HG02642 (cell line): Measurements from ENCODE around the gene CLCN7.

Experiments used
- ATAC-seq: cut with Tn5 transposase; IDR thresholded peaks from one replicate; pipeline ENCODE4 v1.9.1; 2021; ENCODE audit warnings: mild to moderate bottlenecking; ENCODE audit not compliant: unreplicated experiment, poor library complexity

CLCN7 gene

DNA sequence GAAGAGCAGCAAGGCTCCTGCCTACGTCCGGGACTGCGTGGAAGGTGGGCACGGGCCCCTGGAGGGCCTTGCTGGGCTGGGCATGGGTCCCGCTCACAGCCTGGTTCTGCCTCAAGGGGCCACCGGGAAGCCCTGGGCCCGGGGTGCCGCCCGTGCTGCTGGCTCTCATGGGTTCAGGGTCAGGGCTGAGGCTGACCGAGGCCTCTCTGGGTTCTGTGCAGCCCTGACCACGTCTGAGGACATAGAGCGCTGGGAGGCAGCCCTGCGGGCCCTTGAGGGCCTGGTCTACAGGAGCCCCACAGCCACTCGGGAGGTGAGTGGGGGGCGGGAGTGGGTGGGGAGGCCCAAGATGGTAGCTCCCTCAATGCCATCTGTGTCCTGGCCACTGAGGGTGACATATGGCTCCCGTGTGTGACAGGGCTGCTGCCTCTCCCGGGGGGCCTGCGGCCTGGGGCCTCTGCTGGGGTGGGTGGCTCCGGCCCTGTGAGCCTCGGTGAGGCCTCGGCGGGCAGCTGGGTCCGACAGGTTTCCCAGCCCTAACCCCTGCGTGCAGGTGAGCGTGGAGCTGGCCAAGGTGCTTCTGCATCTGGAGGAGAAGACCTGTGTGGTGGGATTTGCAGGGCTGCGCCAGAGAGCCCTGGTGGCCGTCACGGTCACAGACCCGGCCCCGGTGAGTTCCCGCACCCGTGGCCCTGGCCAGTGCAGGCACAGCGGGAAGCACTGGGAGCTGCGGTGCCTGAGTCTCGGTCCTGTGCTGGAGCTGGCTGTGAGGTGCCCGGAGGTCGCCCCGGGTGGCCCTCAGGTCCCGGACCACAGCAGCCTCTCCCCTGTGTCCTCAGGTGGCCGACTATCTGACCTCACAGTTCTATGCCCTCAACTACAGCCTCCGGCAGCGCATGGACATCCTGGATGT lies 27.5 kb upstream of the CLCN7 start:
- ATAC-seq: no peak

DNA sequence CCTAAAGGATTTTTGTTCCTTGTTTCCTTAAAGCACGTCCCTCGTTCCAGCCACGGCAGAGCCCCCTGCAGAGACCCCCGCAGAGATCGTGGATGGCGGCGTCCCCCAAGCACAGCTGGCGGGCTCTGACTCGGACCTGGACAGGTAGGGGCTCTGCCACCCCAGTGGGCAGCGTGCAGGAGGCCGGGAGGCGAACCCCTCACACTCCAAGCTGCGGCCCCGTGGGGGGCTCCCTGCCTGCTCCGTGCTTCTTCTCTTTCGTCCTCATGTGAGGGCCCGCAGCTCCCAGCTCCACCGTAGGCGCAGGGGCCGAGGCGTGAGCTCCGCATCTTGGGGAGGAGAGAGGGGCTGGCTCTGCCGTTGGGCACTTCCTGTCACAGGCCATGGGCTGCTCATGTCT lies 26.8 kb upstream of the CLCN7 start:
- ATAC-seq: no peak

DNA sequence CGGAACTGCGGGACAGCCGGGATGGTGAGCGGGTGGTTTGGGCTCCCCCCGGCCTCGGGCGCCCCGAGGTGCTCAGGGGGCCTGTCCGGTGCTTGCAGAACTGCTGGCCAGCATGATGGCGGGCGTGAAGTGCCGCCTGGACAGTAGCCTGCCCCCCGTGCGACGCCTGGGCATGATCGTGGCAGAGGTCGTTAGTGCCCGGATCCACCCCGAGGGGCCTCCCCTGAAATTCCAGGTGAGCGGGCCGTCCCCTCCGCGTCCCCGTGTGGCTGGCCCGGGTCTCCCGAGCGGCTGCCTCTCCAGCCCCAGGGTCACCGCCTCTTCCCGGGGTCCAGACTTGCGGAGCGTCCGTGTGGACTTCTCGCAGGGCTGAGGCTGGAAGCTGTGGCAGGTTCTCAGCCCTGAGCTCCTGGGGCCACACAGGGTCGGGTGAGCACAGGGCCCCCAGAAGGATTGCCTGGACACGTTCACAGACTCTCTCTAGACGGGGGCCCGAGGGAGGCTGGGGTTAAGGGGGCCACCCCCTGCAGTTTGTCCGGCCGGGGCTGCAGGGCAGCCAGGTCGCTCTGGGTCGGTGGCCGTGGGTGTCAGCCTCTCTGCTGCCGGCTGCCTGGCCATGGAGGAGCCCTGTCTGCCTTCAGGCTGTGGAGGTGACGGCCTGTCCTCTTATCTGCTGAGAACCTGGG lies 25.8 kb upstream of the CLCN7 start:
- ATAC-seq: no peak

DNA sequence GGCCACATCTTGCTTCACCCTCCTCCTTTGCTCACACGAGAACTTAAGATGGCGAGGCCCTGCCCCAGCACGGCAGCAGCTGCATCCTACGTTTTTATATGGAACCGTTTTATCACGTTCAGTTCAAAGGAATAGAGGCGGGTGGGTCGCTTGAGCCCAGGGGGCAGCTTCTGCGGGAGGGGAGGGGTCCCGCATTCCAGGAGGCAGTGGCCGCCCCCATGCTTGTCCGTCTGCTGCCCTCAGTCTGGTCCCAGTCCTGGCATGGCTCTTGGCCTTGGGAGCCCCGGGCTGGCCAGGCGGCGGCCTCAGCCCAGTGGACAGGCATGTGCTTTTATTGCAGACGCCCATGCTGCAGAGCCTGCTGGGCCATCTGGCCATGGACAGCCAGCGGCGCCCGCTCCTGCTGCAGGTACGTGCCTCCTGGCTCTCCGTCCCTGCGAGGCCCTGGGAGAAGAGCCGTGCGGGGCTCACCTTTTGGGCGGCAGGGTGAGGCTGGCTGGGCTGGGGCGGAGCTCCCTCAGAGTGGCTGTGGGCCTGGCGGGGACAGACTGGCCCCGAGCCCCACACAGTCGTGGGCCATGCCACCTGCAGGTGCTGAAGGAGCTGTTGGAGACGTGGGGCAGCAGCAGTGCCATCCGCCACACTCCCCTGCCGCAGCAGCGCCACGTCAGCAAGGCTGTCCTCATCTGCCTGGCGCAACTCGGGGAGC lies 25.1 kb upstream of the CLCN7 start:
- no peak for ATAC-seq

DNA sequence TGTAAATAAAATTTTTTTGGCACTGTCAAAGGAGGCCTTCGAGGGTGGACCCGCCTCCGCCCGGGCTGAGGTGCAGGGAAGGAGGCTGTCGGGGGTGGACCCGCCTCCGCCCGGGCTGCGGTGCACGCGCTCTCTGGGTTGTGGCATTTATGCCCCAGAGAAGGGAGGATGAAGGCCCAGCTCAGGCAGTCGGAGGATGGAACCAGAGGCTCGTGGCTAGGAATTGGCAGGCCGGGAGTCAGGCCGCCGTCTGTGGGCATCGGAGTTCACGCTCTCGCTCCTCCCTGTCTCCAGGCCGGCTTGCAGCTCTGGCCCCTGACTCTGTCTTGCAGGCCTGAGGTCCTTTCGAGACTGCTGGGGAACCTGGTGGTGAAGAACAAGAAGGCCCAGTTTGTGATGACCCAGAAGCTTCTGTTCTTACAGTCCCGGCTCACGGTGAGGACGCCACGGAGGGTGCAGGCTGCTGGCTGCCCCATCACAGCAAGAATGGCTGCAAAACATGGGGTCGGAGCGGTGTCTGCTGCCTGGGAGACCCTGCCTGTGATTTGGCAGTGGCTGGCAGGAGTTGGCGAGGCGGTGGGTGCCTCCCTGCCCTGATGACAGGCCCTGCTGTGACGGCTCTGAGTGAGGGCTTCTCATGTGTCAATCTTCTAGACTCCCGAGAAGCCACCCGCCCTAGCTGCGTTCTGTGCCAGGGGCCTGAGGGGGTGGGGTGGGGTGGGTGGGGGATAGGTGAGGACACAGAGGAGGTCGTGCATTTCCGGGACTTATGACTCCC lies 24.3 kb upstream of the CLCN7 start:
- ATAC-seq: no peak

DNA sequence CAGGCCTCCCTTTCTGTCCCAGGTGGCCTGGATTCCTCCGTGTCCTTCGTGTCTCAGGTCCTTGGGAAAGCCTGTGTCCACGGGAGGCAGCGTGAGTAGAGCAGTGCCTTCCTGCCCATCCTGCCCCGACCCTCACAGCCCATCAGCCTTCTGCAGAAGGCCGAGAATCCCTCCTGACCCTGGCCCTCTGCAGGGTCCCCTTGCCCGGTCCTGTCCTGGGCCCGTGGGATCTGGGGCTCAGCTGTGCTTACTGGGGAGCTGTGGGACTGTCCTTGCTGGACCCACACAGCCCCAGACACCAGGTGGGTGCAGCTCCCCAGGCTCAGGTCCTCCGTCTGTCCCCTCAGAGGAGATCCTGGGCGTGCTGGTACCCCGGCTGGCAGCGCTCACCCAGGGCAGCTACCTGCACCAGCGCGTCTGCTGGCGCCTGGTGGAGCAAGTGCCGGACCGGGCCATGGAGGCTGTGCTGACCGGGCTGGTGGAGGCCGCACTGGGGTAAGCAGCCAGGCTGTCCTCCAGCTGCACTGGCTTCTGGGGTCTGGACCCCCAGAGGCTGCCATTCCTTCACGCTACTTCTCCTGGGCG lies 22.3 kb upstream of the CLCN7 start:
- ATAC-seq: no peak

DNA sequence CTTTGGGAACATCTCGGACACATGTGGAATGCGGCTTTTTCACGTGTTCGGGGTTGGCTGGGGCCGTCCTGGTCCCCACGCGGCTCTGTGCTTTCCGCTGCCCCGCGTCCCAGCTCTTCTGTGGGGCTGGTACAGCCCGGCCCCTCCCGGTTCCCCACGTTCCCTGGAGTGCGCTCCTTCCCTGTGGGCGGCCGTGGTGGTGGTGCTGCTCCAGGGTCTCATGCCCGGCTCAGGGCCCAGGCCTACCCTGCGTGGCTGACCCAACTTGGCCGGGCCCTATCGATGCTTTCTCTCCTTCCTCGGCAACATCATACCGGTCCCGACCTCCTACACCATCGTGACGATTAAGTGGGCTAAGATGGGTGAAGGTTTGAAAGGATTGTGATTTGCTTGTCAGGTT lies 21.6 kb upstream of the CLCN7 start:
- no peak for ATAC-seq

DNA sequence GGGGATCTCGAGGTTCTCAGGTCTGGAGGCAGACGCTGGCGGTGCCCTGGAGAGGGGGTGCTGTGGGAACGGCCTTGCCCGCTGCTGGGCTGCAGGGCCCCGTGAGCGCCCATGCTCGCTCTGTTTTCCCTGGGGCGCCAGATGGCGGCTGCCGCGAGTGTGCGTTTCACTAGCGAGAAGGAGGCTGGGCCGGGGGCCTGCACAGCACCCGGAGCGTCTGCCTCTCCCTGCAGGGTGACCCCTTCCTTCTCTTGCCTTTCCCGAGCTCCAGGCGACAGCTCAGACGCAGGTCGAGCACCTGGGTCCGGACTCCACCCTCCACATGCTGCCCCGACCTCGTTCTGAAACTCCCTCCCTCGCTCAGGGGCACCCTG lies 21.0 kb upstream of the CLCN7 start:
- ATAC-seq: no peak

DNA sequence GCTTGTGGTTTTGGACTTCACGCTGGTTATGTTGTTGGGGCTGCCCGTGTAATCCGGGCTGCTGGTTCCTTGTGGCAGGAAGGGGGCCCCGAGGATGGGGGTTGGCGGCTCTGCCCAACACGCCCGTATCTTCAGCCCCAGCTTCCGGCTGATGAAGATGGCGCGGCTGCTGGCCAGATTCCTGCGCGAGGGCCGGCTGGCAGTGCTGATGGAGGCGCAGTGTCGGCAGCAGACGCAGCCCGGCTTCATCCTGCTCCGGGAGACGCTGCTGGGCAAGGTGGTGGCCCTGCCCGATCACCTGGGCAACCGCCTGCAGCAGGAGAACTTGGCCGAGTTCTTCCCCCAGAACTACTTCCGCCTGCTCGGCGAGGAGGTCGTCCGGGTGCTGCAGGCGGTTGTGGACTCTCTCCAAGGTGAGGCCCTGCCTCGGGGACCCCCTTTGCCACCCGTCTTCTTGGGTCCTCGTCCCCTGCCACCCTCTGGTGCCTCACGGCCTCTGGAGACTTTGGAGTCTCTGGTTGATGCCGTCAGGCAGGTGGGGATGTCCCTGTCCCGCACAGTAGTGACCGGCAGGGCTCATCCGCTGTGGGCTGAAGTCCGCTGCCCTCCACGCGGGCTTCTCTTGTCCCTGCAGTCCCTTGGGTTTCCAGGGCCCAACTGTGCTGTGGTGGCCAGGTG lies 20.5 kb upstream of the CLCN7 start:
- ATAC-seq: no peak

DNA sequence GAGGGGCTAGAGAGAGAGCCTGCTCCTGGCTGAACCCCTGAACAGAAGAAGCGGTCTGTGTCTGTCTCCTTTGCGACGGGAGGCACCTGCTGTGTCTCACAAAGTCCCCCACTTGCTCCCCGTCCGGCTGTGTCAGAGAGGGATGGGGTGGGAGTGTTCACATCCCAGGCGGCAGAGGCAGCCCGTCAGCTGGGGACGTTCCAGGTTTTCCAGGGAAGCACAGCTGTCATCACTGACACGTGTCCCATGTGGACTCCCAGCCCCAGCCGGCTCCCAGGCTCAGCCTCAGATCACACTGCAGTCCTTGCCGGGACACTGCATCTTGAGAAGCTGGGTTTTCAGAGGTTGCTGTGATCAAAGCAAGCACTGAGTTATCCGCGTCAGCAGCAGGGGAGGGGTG lies 19.9 kb upstream of the CLCN7 start:
- ATAC-seq: no peak

DNA sequence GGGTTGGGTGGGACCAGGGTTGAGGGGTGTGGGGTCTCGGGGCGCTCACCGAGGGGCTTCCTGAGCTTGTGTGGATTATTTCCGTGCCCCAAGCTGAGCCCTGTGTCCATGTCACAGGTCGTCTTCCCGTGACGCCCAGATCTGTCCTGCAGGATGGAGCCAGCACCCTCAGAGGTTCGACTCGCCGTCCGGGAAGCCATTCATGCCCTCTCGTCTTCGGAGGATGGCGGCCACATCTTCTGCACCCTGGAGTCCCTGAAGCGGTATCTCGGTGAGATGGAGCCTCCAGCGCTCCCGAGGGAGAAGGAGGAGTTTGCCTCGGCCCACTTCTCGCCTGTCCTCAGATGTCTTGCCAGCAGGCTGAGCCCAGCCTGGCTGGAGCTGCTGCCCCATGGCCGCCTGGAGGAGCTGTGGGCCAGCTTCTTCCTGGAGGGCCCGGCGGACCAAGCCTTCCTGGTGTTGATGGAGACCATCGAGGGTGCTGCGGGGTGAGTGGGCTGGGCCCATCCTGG lies 19.4 kb upstream of the CLCN7 start:
- no peak for ATAC-seq

DNA sequence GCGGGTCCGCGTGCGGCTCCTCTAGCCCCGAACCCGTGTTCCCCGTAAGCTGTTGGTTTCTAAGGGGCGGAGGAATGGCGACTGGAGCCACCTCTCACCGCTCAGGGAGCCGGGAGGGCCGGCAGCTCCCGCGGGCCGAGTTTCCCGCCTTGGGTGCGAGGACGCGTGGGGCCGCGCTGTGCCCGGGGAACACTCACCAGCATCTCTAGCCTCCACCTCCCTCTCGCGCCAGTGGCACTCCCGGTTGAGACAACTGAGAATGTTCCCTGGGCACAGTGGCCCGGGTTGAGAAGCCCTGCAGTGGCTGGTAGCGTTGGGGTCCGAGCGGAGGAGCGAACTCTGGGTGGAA lies 18.9 kb upstream of the CLCN7 start:
- ATAC-seq: no peak

DNA sequence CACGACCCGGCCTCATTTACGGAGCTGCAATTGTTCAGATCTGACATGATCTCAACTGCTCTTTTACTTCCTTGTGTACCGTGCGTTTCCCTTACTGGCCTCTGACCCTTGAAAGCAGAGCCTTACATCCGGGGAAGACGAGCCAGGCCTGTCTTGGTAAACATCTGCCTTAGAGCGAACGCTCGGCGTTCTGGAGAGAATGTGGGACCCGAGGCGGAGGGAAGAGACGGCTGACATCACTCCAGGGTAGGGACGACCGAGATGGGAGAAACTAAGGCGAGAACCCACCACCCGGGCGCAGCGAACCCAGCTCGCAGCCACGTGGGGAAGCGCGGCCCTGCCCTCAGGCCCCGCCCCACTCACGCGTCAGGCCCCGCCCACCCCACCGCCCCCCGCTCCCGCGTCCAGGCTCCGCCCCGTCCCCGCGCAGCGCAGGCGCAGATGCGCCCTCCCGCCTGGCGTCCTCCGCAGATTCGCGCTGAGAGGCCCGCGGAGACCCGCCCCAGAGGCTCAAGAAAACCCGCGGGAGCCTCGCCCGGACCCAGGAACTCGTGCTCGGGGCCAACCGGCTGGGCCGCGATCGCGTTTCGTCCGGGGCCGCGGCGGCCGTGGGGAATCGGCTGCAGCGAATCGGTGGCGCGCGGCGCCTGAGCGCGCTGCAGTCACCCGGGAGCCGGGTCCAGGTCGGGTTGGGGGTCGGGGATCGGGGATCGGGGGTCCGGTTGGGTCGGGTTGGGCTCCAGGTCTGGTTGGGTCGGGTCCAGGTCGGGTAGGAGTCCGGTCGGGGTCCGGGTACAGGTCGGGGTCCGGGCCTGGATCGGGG lies 18.3 kb upstream of the CLCN7 start, which contains the start of gene TELO2:
Gene TELO2, plus strand, starts transcription at position 438 of the 823 bp plus-strand sequence. CDS start 922 bp downstream, outside the sequence.
- peak; percentile 74 for ATAC-seq

DNA sequence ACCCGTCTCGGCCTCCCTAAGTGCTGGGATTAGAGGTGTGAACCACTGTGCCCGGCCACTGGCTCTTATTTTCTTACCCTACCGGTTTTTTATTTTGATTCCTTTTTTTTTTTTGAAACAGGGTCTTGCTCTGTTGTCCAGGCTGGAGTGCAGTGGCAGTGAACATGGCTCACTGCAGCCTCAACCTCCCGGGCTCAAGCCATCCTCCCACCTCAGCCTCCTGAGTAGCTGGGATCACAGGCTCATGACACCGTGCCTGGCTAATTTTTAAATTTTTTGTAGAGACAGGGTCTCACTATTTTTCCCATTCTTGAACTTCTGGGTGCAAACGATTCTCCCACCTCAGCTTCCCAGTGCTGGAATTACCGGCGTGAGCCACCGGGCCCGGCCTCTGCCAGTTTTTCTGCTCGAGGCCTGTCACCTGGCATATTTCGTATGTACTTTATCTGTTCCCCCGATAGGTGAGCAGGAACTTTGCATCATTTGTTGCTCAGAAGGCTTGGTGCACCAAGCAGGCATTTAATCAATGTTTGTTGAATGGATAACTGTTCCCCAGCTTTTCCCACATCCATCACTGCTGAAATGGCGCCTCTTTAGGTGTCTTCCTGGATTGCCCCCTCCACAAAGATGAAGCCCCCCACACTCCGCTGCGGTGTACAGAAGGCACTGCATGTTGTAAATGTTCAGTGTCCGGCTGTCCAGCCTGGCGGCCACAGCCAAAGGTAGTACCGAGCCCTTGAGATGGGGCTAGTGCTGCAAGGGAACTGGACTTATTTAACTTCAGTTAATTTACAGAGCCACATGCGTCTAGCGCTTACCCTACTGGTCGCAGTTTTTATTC lies 17.5 kb upstream of the CLCN7 start:
- ATAC-seq: no peak

DNA sequence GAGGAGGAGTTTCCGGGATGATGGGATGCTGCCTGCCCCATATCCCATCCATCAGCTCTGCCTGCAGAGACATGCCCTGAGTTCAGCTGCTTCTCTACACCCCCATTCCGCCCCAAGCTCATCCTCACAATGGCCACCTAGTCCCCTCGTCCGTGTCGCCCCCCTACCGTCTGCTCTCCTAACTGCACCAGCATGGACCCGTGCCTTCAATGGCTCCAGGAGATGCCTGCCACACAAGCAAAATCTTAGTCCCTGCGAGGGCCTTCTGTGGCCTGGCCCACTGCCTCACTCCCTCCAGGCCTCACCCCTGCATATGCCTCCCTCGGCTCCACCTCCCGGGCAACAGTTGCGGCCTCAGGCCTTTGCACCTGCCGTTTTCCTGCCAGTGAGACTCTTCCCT lies 16.5 kb upstream of the CLCN7 start:
- ATAC-seq: no peak

DNA sequence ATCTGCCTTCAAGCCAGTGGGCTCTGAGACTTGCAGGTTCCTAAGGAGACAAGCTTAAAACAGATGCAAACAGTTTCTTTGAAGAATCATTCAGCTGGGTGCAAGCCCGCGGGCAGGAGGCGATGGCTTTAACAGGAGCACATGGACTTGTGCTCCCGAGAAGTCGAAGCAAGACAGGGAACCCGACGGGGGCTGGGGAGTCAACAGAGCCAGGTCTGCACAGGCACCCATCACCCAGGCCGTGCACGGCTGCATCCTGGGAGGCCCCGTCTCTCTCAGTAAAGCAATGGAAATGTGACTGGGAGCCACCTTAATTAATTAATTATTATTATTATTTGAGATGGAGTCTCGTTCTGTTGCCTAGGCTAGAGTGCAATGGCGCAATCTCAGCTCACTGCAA lies 14.2 kb upstream of the CLCN7 start:
- no peak for ATAC-seq

DNA sequence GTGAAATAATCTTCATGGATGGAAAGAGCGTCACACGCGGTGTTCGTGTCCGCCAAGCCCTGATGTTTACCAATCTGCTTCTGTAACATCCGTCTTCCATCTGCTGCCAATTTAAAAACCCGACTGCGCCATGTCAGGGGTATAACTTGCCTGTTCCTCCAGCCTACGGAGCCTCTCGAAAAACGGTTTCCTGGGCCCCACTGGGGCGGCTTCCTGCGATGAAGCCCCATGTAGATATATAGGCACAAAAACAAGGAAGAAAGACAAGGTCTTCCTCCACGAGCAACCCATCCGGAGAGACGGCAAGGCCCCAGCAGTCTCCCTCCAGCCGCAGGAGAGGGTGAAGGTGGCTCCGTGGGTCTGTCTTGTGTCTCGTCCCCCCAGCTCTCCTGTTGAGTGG lies 13.8 kb upstream of the CLCN7 start, which contains the start of gene PTX4:
Gene PTX4, minus strand, starts transcription at position 326 of the 400 bp plus-strand sequence. Its CDS starts 35 bp downstream, at position 291.
- ATAC-seq: no peak
